Astrocyte (in vitro differentiated cells and primary cell): ENCODE results near the gene CCDC177. TPM values are rescaled to one million over a fixed set of nuclear protein-coding genes. Genes with fewer than 3 reads are reported as not detected.
A peak's percentile ranks its signal among the peaks of the same experiment; 100 is the strongest.

Source experiments
- DNase-seq: peaks from one replicate; pipeline ENCODE4 v3.0.0-alpha.2; 2010; ENCODE audit warnings: low read depth
- FAIRE-seq: peaks from 2 replicates; lab custom pipeline; 2011; peaks lifted over from hg19 to GRCh38; lab: Jason Lieb, UNC
- H2AFZ ChIP-seq: 2 replicates; pipeline ENCODE4 v1.6.0; 2012; ENCODE audit warnings: low read depth, low read length, inconsistent platforms
- H3K27ac ChIP-seq: 2 replicates; pipeline ENCODE4 v1.5.1; 2011; ENCODE audit warnings: low read depth, low read length, inconsistent platforms
- H3K27me3 ChIP-seq: 2 replicates; pipeline ENCODE4 v1.6.0; 2011; ENCODE audit warnings: low read length, inconsistent platforms; ENCODE audit not compliant: insufficient read depth
- H3K36me3 ChIP-seq: 2 replicates; pipeline ENCODE4 v1.5.1; 2011; ENCODE audit warnings: low read length, inconsistent platforms; ENCODE audit not compliant: insufficient read depth
- H3K4me1 ChIP-seq: 2 replicates; pipeline ENCODE4 v1.5.1; 2011; ENCODE audit warnings: low read length, inconsistent platforms; ENCODE audit not compliant: insufficient read depth
- H3K4me2 ChIP-seq: 2 replicates; pipeline ENCODE4 v1.6.0; 2012; ENCODE audit warnings: low read length, inconsistent platforms
- H3K4me3 ChIP-seq: 2 replicates; pipeline ENCODE4 v1.5.1; 2011; ENCODE audit warnings: low read depth, mild to moderate bottlenecking, low read length, inconsistent platforms; ENCODE audit not compliant: insufficient read depth
- H3K79me2 ChIP-seq: 2 replicates; pipeline ENCODE4 v1.6.0; 2012; ENCODE audit warnings: mild to moderate bottlenecking, low read length, inconsistent platforms; ENCODE audit not compliant: insufficient read depth
- H3K9ac ChIP-seq: 2 replicates; pipeline ENCODE4 v1.6.0; 2012; ENCODE audit warnings: mild to moderate bottlenecking, low read length, inconsistent platforms
- H3K9me3 ChIP-seq: 2 replicates; pipeline ENCODE4 v1.5.1; 2012; ENCODE audit warnings: low read depth, mild to moderate bottlenecking, low read length, inconsistent platforms; ENCODE audit not compliant: insufficient read depth
- H4K20me1 ChIP-seq: 2 replicates; pipeline ENCODE4 v1.6.0; 2012; ENCODE audit warnings: low read length, inconsistent platforms; ENCODE audit not compliant: insufficient read depth
- H3K27ac Mint-ChIP-seq: one replicate; pipeline ENCODE4 v1.8.0; 2021; ENCODE audit warnings: mild to moderate bottlenecking, mixed read lengths; ENCODE audit not compliant: unreplicated experiment
- H3K27me3 Mint-ChIP-seq: one replicate; pipeline ENCODE4 v1.8.0; 2021; ENCODE audit warnings: low read depth, mixed read lengths; ENCODE audit not compliant: unreplicated experiment
- H3K36me3 Mint-ChIP-seq: one replicate; pipeline ENCODE4 v1.8.0; 2021; ENCODE audit warnings: low read depth, mixed read lengths; ENCODE audit not compliant: unreplicated experiment
- H3K4me1 Mint-ChIP-seq: one replicate; pipeline ENCODE4 v1.8.0; 2021; ENCODE audit warnings: low read depth, mixed read lengths; ENCODE audit not compliant: unreplicated experiment
- H3K4me3 Mint-ChIP-seq: one replicate; pipeline ENCODE4 v1.8.0; 2021; ENCODE audit warnings: mild to moderate bottlenecking, moderate library complexity, mixed read lengths; ENCODE audit not compliant: unreplicated experiment
- H3K9me3 Mint-ChIP-seq: one replicate; pipeline ENCODE4 v1.8.0; 2021; ENCODE audit warnings: mild to moderate bottlenecking, mixed read lengths; ENCODE audit not compliant: unreplicated experiment
- EZH2 ChIP-seq: IDR thresholded peaks from 2 replicates; pipeline ENCODE4 v1.6.1; 2012; ENCODE audit warnings: mild to moderate bottlenecking, low read length, inconsistent platforms; ENCODE audit not compliant: insufficient read depth
- total RNA-seq: library from RNA; stranded (reverse); gene quantifications from 2 replicates; pipeline ENCODE4 v1.2.1, GENCODE V29; 2021
- TF ChIP-seq, protein P1 (sequence below): IDR thresholded peaks from 2 replicates; pipeline ENCODE4 v1.5.1; 2011; ENCODE audit warnings: low read depth, mild to moderate bottlenecking, inconsistent platforms, low read length, moderate library complexity; ENCODE audit not compliant: insufficient read depth

CCDC177 gene
- total RNA-seq, 1 donor from 2014 or later, result not detected

DNA sequence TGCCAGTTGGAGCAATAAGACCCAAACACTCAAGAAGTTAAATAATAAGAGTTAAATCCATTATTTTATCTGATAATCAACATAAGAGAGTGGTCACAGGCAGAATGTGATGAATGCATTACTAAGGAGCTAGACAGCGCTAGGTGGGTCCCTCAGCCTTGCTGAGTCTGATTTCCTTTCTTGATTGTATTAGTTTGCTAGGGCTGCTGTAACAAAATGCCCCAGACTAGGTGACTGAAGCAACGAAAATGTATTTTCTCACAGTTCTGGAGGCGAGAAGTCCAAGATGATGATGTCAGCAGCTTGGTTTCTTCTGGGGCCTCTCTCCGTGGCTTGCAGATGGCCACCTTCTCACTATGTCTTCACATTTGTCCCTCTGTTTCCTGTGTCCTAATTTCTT is 8.2 kb upstream of the CCDC177 start:
- Mint-ChIP-seq H3K27ac (no peak overlapping the region), H3K36me3 (no peaks in the 10 kb centered on the region), H3K9me3 (peaks cover 3% of the 10 kb centered on the region), H3K27me3 (peaks cover 17% of the 10 kb centered on the region), H3K4me3 (no peak overlapping the region), H3K4me1 (no peaks in the 10 kb centered on the region)
- Histone ChIP-seq H3K9me3 (no peaks in the 10 kb centered on the region), H3K79me2 (no peaks in the 10 kb centered on the region), H3K4me2 (no peak overlapping the region), H4K20me1 (no peaks in the 10 kb centered on the region), H3K27me3 (peaks cover 3% of the 10 kb centered on the region), H3K36me3 (no peaks in the 10 kb centered on the region), H3K27ac (no peak overlapping the region), H3K9ac (no peak overlapping the region), H3K4me3 (no peak overlapping the region), H2AFZ (no peak overlapping the region), H3K4me1 (peaks cover 5% of the 10 kb centered on the region)
- TF ChIP-seq EZH2, result no peak
- TF ChIP-seq, protein P1, sequence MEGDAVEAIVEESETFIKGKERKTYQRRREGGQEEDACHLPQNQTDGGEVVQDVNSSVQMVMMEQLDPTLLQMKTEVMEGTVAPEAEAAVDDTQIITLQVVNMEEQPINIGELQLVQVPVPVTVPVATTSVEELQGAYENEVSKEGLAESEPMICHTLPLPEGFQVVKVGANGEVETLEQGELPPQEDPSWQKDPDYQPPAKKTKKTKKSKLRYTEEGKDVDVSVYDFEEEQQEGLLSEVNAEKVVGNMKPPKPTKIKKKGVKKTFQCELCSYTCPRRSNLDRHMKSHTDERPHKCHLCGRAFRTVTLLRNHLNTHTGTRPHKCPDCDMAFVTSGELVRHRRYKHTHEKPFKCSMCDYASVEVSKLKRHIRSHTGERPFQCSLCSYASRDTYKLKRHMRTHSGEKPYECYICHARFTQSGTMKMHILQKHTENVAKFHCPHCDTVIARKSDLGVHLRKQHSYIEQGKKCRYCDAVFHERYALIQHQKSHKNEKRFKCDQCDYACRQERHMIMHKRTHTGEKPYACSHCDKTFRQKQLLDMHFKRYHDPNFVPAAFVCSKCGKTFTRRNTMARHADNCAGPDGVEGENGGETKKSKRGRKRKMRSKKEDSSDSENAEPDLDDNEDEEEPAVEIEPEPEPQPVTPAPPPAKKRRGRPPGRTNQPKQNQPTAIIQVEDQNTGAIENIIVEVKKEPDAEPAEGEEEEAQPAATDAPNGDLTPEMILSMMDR, result no peak
- no peak for FAIRE-seq
- no peak for DNase-seq

DNA sequence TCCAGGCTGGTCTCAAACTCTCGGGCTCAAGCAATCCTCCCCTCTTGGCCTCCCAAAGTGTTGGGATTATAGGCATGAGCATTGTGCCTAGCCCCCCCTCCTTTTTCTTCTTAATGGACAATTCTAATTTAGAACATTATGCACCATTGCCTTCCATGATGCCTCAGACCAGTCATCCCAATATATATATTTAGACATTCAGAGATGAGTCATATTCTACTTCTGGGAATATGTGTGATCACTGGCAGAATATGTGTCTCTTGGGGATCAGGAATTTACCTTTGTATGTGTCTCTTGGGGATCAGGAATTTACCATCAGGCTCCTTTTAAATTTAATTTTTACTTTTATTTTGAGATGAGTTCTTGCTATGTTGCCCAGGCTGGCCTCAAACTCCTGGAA is 7.5 kb upstream of the CCDC177 start:
- H3K4me3 ChIP-seq, result no peak overlapping the region
- no peaks in the 10 kb centered on the region for H3K4me1 Mint-ChIP-seq
- H3K27me3 ChIP-seq, result peaks cover 3% of the 10 kb centered on the region
- H4K20me1 ChIP-seq, result no peaks in the 10 kb centered on the region
- H3K9ac ChIP-seq, result no peak overlapping the region
- no peak overlapping the region for H3K27ac Mint-ChIP-seq
- no peaks in the 10 kb centered on the region for H3K36me3 Mint-ChIP-seq
- no peaks in the 10 kb centered on the region for H3K79me2 ChIP-seq
- H3K27me3 Mint-ChIP-seq, result peaks cover 15% of the 10 kb centered on the region
- H3K27ac ChIP-seq, result no peak overlapping the region
- no peak for FAIRE-seq
- peak; percentile 39 for DNase-seq
- no peak for TF ChIP-seq EZH2
- no peak overlapping the region for H2AFZ ChIP-seq
- no peaks in the 10 kb centered on the region for H3K9me3 ChIP-seq
- H3K4me3 Mint-ChIP-seq, result no peak overlapping the region
- H3K36me3 ChIP-seq, result no peaks in the 10 kb centered on the region
- H3K4me1 ChIP-seq, result peaks cover 5% of the 10 kb centered on the region
- no peak overlapping the region for H3K4me2 ChIP-seq
- H3K9me3 Mint-ChIP-seq, result peaks cover 3% of the 10 kb centered on the region

DNA sequence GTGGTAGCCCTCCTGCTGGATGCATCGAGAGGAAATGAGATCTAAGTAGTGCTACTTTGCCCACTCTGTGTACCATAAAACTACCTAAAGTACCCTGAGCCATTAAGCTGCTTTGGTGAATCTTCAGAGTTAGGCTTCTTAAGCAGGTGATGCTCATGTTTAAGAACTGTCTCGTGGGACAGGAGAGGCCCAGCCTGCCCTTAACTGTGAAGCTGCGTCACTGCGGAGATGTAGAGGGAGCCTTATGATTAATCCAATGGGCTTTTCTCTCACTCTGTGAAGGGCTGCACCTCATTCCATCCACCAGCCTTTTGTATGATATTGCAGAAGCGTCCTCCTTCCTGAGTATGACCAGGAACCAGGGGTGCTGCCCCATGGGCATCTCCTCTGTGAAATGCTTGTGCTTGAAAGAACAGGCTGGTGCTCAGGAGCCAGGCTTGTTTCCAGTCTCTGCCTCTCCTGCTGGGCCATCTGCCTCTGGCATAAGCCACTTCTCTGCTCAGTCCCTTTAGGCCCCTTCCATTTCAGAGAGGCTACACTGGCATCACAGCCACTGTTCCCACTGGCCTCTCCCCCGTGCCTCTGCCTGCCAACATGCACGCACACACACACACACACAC is 6.8 kb upstream of the CCDC177 start:
- Histone ChIP-seq H4K20me1 (no peaks in the 10 kb centered on the region), H3K36me3 (no peaks in the 10 kb centered on the region), H3K27ac (no peak overlapping the region), H3K4me3 (no peak overlapping the region), H2AFZ (no peak overlapping the region), H3K79me2 (no peaks in the 10 kb centered on the region), H3K27me3 (peaks cover 8% of the 10 kb centered on the region), H3K4me2 (no peak overlapping the region), H3K9me3 (no peaks in the 10 kb centered on the region), H3K9ac (no peak overlapping the region), H3K4me1 (peaks cover 5% of the 10 kb centered on the region)
- Mint-ChIP-seq H3K36me3 (no peaks in the 10 kb centered on the region), H3K4me3 (no peak overlapping the region), H3K4me1 (no peaks in the 10 kb centered on the region), H3K9me3 (peaks cover 3% of the 10 kb centered on the region), H3K27ac (no peak overlapping the region), H3K27me3 (peaks cover 16% of the 10 kb centered on the region)
- TF ChIP-seq EZH2, result no peak
- TF ChIP-seq, protein P1, result no peak
- DNase-seq (no peak), FAIRE-seq (no peak)
